ENCODE data around the gene DPYSL3.

DPYSL3 gene

GRCh38 chr5:147441191-147441695, 68.6 kb downstream of the DPYSL3 start:
- FAIRE-seq (no peak), DNase-seq (ENCODE audit: low spot score) (no peak)

GRCh38 chr5:147439254-147439653, 70.6 kb downstream of the DPYSL3 start:
- no peak for DNase-seq (ENCODE audit: low spot score)
- FAIRE-seq: no peak

GRCh38 chr5:147437161-147437596, 72.7 kb downstream of the DPYSL3 start:
- FAIRE-seq (no peak), DNase-seq (ENCODE audit: low spot score) (no peak)

- FAIRE-seq (no peak), DNase-seq (ENCODE audit: low spot score) (no peak)
Observed at GRCh38 chr5:147436596-147436995, 73.3 kb downstream of the DPYSL3 start.

- DNase-seq (ENCODE audit: low spot score) (no peak), FAIRE-seq (no peak)
Observed at GRCh38 chr5:147434049-147434448, 75.8 kb downstream of the DPYSL3 start.

- FAIRE-seq (no peak), DNase-seq (ENCODE audit: low spot score) (no peak)
Observed at GRCh38 chr5:147432323-147432722, 77.5 kb downstream of the DPYSL3 start.

- no peak for FAIRE-seq
- no peak for DNase-seq (ENCODE audit: low spot score)
Observed at GRCh38 chr5:147431586-147431985, 78.3 kb downstream of the DPYSL3 start.

GRCh38 chr5:147430628-147431027, 79.2 kb downstream of the DPYSL3 start:
- no peak for DNase-seq (ENCODE audit: low spot score)
- FAIRE-seq: no peak

- FAIRE-seq (no peak), DNase-seq (ENCODE audit: low spot score) (no peak)
Observed at GRCh38 chr5:147427521-147428401, 82.1 kb downstream of the DPYSL3 start.

GRCh38 chr5:147426640-147427327, 83.1 kb downstream of the DPYSL3 start:
- DNase-seq (ENCODE audit: low spot score) (no peak), FAIRE-seq (no peak)

- no peak for DNase-seq (ENCODE audit: low spot score)
- FAIRE-seq: no peak
Observed at GRCh38 chr5:147418613-147419012, 91.3 kb downstream of the DPYSL3 start.

- no peak for FAIRE-seq
- no peak for DNase-seq (ENCODE audit: low spot score)
Observed at GRCh38 chr5:147417135-147417813, 92.6 kb downstream of the DPYSL3 start.

- FAIRE-seq: no peak
- DNase-seq (ENCODE audit: low spot score): no peak
Observed at GRCh38 chr5:147415651-147416050, 94.2 kb downstream of the DPYSL3 start.

GRCh38 chr5:147413266-147413665, 96.6 kb downstream of the DPYSL3 start:
- no peak for DNase-seq (ENCODE audit: low spot score)
- no peak for FAIRE-seq

- DNase-seq (ENCODE audit: low spot score) (no peak), FAIRE-seq (no peak)
Observed at GRCh38 chr5:147412561-147412960, 97.3 kb downstream of the DPYSL3 start.

GRCh38 chr5:147411359-147412319, 98.2 kb downstream of the DPYSL3 start:
- DNase-seq (ENCODE audit: low spot score) (no peak), FAIRE-seq (no peak)

- DNase-seq (ENCODE audit: low spot score) (no peak), FAIRE-seq (no peak)
Observed at GRCh38 chr5:147410496-147411358, 99.1 kb downstream of the DPYSL3 start.

GRCh38 chr5:147408980-147409379, 100.9 kb downstream of the DPYSL3 start:
- FAIRE-seq: no peak
- no peak for DNase-seq (ENCODE audit: low spot score)

- FAIRE-seq (no peak), DNase-seq (ENCODE audit: low spot score) (no peak)
Observed at GRCh38 chr5:147407094-147407681, 102.7 kb downstream of the DPYSL3 start.
